Lower lobe of right lung (tissue), 2 donors: ENCODE measurements around the gene TGFBRAP1. TPM values are rescaled to one million over a fixed set of nuclear protein-coding genes. Genes with fewer than 3 reads are reported as not detected.

Experiments used
- ATAC-seq, 2 donors: fragments of 200-7000 bp; cut with Tn5 transposase; one replicate each; pipeline ENCODE4 v1.9.1; 2020 to 2022; ENCODE audit warnings: mild to moderate bottlenecking in 2 of 2, moderate library complexity in 2 of 2
- DNase-seq: peaks from one replicate; pipeline ENCODE4 v3.0.0-alpha.2; 2020
- H3K27ac ChIP-seq: fragments of 200-600 bp; one replicate; pipeline ENCODE4 v1.8.0; 2022
- H3K27me3 ChIP-seq: fragments of 200-600 bp; one replicate; pipeline ENCODE4 v1.8.0; 2022; ENCODE audit warnings: low read depth
- H3K36me3 ChIP-seq: fragments of 200-600 bp; one replicate; pipeline ENCODE4 v1.8.0; 2022; ENCODE audit warnings: mild to moderate bottlenecking
- H3K4me1 ChIP-seq: fragments of 200-600 bp; one replicate; pipeline ENCODE4 v1.8.0; 2022
- H3K4me3 ChIP-seq: fragments of 200-600 bp; one replicate; pipeline ENCODE4 v1.8.0; 2022; ENCODE audit warnings: mild to moderate bottlenecking
- H3K9me3 ChIP-seq: fragments of 200-600 bp; one replicate; pipeline ENCODE4 v1.8.0; 2022
- CTCF ChIP-seq: fragments of 200-600 bp; IDR thresholded peaks from one replicate; pipeline ENCODE4 v1.8.0; 2022; ENCODE audit warnings: antibody characterized with exemption, mild to moderate bottlenecking
- intact Hi-C: fragments of 100-400 bp; cut with DNase I; formaldehyde crosslinking; loops from one replicate; pipeline ENCODE4 v1.11.0; 2022
- total RNA-seq: library from RNA; stranded (reverse); fragmentation: NEBNext Ultra II Directional; extraction: Animal tissue kit (Norgen Biotek cat#: 25700); gene quantifications from one replicate; pipeline ENCODE4 v1.2.1, GENCODE V29; 2021
- donor health status: DM: no; HTN: yes; CAD: no; lungs with severe emphysema.

TGFBRAP1 gene
- total RNA-seq, 1 donor from 2014 or later = 19.4 TPM

DNA sequence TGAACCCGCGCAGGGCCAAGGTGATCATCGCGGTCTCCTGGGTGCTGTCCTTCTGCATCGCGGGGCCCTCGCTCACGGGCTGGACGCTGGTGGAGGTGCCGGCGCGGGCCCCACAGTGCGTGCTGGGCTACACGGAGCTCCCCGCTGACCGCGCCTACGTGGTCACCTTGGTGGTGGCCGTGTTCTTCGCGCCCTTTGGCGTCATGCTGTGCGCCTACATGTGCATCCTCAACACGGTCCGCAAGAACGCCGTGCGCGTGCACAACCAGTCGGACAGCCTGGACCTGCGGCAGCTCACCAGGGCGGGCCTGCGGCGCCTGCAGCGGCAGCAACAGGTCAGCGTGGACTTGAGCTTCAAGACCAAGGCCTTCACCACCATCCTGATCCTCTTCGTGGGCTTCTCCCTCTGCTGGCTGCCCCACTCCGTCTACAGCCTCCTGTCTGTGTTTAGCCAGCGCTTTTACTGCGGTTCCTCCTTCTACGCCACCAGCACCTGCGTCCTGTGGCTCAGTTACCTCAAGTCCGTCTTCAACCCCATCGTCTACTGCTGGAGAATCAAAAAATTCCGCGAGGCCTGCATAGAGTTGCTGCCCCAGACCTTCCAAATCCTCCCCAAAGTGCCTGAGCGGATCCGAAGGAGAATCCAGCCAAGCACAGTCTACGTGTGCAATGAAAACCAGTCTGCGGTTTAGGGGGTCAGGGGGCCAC, 87.1 kb downstream of the TGFBRAP1 start:
- no peak for TF ChIP-seq CTCF
- no peak for ATAC-seq
- no peak overlapping the region for H3K4me3 ChIP-seq
- H3K9me3 ChIP-seq = no peaks in the 10 kb centered on the region
- no peak overlapping the region for H3K27ac ChIP-seq
- no peaks in the 10 kb centered on the region for H3K27me3 ChIP-seq
- H3K4me1 ChIP-seq = no peaks in the 10 kb centered on the region
- no peaks in the 10 kb centered on the region for H3K36me3 ChIP-seq
- intact Hi-C loops = no loop called here
- DNase-seq = no peak

DNA sequence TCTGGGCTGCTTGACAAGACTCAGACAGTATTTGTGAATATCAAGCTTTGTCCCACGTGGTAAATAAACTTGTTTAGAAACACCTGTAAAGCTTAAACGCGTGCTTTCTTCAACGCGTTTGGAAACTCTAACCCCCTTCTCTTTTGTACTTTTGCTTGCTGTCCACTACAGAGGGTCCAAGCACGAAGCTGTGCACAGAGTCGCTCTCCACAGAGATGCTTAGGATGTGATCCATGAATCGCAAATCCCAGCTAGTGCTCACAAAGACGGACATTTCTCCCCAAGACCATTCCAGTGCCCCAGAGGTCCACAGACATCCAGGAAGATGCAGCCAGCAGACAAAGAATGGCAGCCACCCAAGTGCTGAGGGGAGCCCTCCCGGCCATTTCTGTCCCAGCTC, 88.1 kb downstream of the TGFBRAP1 start, which contains the start of gene GPR45:
Gene GPR45, plus strand, starts transcription at position 301 of the 400 bp plus-strand sequence. CDS start 116 bp downstream, outside the sequence.
- Histone ChIP-seq H3K36me3 (no peaks in the 10 kb centered on the region), H3K27me3 (peaks cover 5% of the 10 kb centered on the region), H3K4me1 (no peaks in the 10 kb centered on the region), H3K27ac (no peak within 1 kb of the TSS), H3K9me3 (no peaks in the 10 kb centered on the region), H3K4me3 (no peak within 1 kb of the TSS)
- no peak for ATAC-seq
- no peak for TF ChIP-seq CTCF
- no peak for DNase-seq
- intact Hi-C loops = no loop called here

DNA sequence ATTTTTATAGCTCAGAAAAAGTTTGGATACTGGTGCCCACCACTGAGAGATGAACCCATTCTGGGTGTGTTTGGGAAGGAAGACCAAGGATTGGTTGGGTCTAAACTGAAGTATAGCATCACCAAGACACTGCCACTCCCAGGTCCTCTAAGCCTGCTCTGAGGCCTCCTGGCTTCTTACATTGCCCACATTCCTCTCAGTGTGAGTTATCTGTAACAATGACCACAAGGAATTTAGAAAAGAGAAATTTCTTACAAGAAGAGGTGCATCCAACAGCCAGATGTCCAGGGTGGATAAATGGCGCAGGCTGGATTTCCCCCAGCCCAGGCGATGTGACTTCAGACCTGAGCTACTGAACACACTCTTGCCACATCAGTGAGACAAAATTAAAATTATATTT, 89.6 kb downstream of the TGFBRAP1 start:
- Histone ChIP-seq H3K9me3 (no peaks in the 10 kb centered on the region), H3K27ac (no peak overlapping the region), H3K4me1 (no peaks in the 10 kb centered on the region), H3K27me3 (peaks cover 5% of the 10 kb centered on the region), H3K4me3 (no peak overlapping the region), H3K36me3 (no peaks in the 10 kb centered on the region)
- TF ChIP-seq CTCF = no peak
- DNase-seq = no peak
- no peak for ATAC-seq
- intact Hi-C loops = loop anchor here (10.0 kb wide), 1 partner anchor 125 kb away; no protein-coding TSS in a partner anchor

DNA sequence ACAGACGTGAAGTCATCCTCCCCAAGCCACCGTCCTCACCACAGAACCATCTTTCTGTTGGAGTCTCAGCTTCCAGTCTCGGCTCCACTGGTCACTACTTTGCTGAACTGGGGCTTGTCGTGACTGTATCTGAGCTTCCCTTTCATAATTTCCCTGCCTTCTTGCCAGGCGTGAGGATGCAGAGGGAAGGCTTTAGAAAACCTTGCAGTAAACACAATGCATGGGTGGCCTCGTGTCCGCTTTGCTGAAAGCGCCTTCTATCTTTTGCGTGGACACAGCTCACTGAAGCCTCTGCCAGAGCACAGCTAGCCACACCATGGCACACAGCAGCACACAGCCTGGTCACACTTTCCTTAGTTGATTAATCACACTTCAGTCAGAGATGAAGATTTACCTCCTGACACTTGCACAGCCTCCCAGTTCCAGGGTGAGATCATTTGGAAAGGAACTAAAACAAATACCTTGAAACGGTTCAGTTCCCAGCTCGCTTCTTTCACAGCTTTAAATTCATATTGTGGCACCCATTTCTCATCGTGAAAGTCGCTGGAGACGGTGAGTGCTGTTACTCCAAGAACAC, 90.8 kb downstream of the TGFBRAP1 start:
- Histone ChIP-seq H3K4me1 (no peaks in the 10 kb centered on the region), H3K27ac (no peak overlapping the region), H3K27me3 (peaks cover 5% of the 10 kb centered on the region), H3K36me3 (no peaks in the 10 kb centered on the region), H3K9me3 (no peaks in the 10 kb centered on the region), H3K4me3 (no peak overlapping the region)
- DNase-seq (no peak), ATAC-seq (no peak)
- no peak for TF ChIP-seq CTCF
- intact Hi-C loops = loop anchor here (10.0 kb wide), 1 partner anchor 124 kb away; no protein-coding TSS in a partner anchor

DNA sequence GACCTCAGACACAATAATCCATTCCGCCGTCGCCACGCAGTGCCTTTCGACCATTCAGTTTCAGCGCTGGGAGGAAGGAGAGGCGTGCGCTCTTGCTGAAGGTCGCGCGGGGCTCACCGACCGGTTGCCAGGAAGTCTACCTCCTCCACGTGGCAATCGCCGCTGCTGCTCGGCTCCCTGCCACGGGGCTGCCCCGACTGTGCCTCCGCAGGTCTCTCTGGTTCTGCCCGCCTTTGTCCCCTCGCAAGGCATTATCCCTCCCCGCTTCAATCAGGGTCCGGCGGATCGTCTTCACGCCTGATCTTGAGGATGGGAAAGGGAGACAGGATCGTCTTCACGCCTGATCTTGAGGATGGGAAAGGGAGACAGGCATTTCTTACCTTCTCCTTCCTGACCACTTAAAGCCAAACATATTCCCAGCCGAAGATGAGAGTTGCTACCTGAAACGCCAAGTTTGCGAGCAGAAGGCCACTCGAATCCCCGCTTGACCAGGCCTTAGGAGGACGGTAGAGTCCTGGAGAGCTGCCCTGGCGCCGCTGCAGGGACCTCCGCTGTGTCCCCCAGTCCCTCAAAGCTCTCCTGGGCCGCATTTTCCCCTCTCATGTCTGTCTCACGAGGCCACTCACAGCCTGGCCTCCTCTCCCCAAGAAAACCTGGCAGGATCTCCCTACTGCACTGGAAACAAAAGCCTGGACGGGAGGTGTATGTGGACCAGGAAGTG, 92.3 kb downstream of the TGFBRAP1 start:
- Histone ChIP-seq H3K27ac (no peak overlapping the region), H3K4me1 (no peaks in the 10 kb centered on the region), H3K27me3 (peaks cover 5% of the 10 kb centered on the region), H3K4me3 (no peak overlapping the region), H3K36me3 (no peaks in the 10 kb centered on the region), H3K9me3 (no peaks in the 10 kb centered on the region)
- DNase-seq (no peak), ATAC-seq (peak in 1 of 2 donors; percentile 38)
- intact Hi-C loops = loop anchor here (10.0 kb wide), 1 partner anchor 122 kb away; no protein-coding TSS in a partner anchor
- no peak for TF ChIP-seq CTCF
